ENCODE data around the gene C6orf58. TPM values are rescaled to one million over a fixed set of nuclear protein-coding genes. Genes with fewer than 3 reads are reported as not detected.

The C6orf58 gene
- total RNA-seq, 1 experiment from 2014 or later, result not detected

DNA sequence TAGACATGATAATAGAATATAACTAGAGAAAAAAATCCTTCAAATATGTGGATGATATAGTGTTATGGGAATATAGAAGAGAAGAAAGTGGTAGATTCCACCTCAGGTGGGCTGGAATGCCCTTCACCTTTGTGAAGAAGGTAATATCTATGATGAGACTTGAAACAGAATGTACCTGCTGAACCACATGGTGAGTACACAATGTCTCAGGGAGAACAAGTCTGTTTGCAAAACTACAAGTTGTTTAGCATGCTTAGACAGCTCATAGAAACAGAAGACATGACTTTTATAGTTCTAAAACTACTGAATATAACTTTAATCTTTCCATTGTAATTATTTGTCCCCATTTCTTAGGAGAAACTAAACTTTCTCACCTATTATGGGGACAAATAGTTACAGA, 12.2 kb downstream of the C6orf58 start:
- ChIA-PET POLR2A (no interaction called here), CTCF (no interaction called here)
- DNase-seq (ENCODE audit: low spot score) (no peak), ATAC-seq (no peak)
- Mint-ChIP-seq H3K27ac (no peak overlapping the region), H3K4me3 (no peak overlapping the region), H3K36me3 (peaks cover 10% of the 10 kb centered on the region), H3K4me1 (peaks cover 30% of the 10 kb centered on the region), H3K9me3 (peaks cover 6% of the 10 kb centered on the region; the same call in 1 of the 2 replicates), H3K27me3 (ENCODE audit: low read depth) (peaks cover 2% of the 10 kb centered on the region; the same call in 1 of the 2 replicates)
- TF ChIP-seq STAT6 (CRISPR knock-in tag; conservative IDR thresholded peaks at IDR 0.05; ENCODE audit: low read depth) (no peak), TEAD1 (CRISPR knock-in tag; IDR thresholded peaks at IDR 0.05) (no peak), SP1 (CRISPR knock-in tag; conservative IDR thresholded peaks at IDR 0.05) (no peak), SMAD3 (CRISPR knock-in tag; IDR thresholded peaks at IDR 0.05; ENCODE audit: borderline replicate concordance) (no peak), GRHL2 (CRISPR knock-in tag; IDR thresholded peaks at IDR 0.05; ENCODE audit: insufficient replicate concordance, severe bottlenecking) (no peak), ZNF532 (CRISPR knock-in tag; IDR thresholded peaks at IDR 0.05; ENCODE audit: borderline replicate concordance) (no peak), ESRRA (CRISPR knock-in tag; IDR thresholded peaks at IDR 0.05; ENCODE audit: borderline replicate concordance) (no peak), ZNF423 (CRISPR knock-in tag; IDR thresholded peaks at IDR 0.05) (no peak), ZNF671 (CRISPR knock-in tag; IDR thresholded peaks at IDR 0.05) (no peak), RORB (CRISPR knock-in tag; IDR thresholded peaks at IDR 0.05) (no peak), PRDM15 (CRISPR knock-in tag; IDR thresholded peaks at IDR 0.05) (no peak), NFE2L1 (CRISPR knock-in tag; IDR thresholded peaks at IDR 0.05) (no peak), TEAD4 (CRISPR knock-in tag; IDR thresholded peaks at IDR 0.05) (no peak), GTF2I (CRISPR knock-in tag; conservative IDR thresholded peaks at IDR 0.05) (no peak), MXD4 (CRISPR knock-in tag; IDR thresholded peaks at IDR 0.05; ENCODE audit: borderline replicate concordance) (no peak), ATF1 (CRISPR knock-in tag; IDR thresholded peaks at IDR 0.05) (no peak)
- TF ChIP-seq, protein P1, sequence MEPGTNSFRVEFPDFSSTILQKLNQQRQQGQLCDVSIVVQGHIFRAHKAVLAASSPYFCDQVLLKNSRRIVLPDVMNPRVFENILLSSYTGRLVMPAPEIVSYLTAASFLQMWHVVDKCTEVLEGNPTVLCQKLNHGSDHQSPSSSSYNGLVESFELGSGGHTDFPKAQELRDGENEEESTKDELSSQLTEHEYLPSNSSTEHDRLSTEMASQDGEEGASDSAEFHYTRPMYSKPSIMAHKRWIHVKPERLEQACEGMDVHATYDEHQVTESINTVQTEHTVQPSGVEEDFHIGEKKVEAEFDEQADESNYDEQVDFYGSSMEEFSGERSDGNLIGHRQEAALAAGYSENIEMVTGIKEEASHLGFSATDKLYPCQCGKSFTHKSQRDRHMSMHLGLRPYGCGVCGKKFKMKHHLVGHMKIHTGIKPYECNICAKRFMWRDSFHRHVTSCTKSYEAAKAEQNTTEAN (CRISPR knock-in tag; IDR thresholded peaks at IDR 0.05), result no peak
- TF ChIP-seq, protein P2, sequence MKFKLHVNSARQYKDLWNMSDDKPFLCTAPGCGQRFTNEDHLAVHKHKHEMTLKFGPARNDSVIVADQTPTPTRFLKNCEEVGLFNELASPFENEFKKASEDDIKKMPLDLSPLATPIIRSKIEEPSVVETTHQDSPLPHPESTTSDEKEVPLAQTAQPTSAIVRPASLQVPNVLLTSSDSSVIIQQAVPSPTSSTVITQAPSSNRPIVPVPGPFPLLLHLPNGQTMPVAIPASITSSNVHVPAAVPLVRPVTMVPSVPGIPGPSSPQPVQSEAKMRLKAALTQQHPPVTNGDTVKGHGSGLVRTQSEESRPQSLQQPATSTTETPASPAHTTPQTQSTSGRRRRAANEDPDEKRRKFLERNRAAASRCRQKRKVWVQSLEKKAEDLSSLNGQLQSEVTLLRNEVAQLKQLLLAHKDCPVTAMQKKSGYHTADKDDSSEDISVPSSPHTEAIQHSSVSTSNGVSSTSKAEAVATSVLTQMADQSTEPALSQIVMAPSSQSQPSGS (CRISPR knock-in tag; IDR thresholded peaks at IDR 0.05; ENCODE audit: borderline replicate concordance, low read depth), result no peak
